K562 (cell line): ENCODE results near the gene PSMD7. TPM values are rescaled to one million over a fixed set of nuclear protein-coding genes. Genes with fewer than 3 reads are reported as not detected.

ENCODE experiments used
- BRCA1 ChIP-seq, 2 experiments: fragments of 450-650 bp in 1 of 2; sonication (generic) in 1 of 2; formaldehyde crosslinking in 1 of 2; IDR thresholded peaks; 2 replicates each; pipeline versions ENCODE4 v1.5.0 to v1.6.1; 2017 to 2020; ENCODE audit warnings: mild to moderate bottlenecking in 1 of 2, missing genetic modification reagents in 1 of 2
- CAMTA2 ChIP-seq: fragments of 250-450 bp; sonication (Bioruptor Pico); conservative IDR thresholded peaks from 2 replicates; pipeline ENCODE4 v1.5.1; 2022
- CBFA2T2 ChIP-seq: fragments of 450-650 bp; conservative IDR thresholded peaks from 2 replicates; pipeline ENCODE4 v1.6.1; 2017; ENCODE audit warnings: mild to moderate bottlenecking
- CHD4 ChIP-seq: fragments of 200-600 bp; sonication (generic); IDR thresholded peaks from 3 replicates; pipeline ENCODE4 v1.6.1; 2012; ENCODE audit warnings: low read depth, mild to moderate bottlenecking, mixed read lengths, low read length, inconsistent platforms; ENCODE audit not compliant: insufficient read depth, insufficient replicate concordance, poor library complexity, severe bottlenecking
- CREBBP ChIP-seq: IDR thresholded peaks from one replicate; pipeline ENCODE4 v1.6.1; 2012; ENCODE audit warnings: low read depth, mild to moderate bottlenecking, control low read depth, inconsistent platforms, low read length
- E2F4 ChIP-seq: sonication (generic); formaldehyde crosslinking; IDR thresholded peaks from 2 replicates; pipeline ENCODE4 v1.8.0; 2022; ENCODE audit warnings: mild to moderate bottlenecking, low read depth, missing genetic modification reagents
- ESRRA ChIP-seq: fragments of 450-650 bp; IDR thresholded peaks from 2 replicates; pipeline ENCODE4 v1.6.1; 2014; ENCODE audit warnings: low read depth, mild to moderate bottlenecking, moderate library complexity, borderline replicate concordance
- EWSR1 ChIP-seq: fragments of 450-650 bp; IDR thresholded peaks from 2 replicates; pipeline ENCODE4 v1.6.1; 2018; ENCODE audit warnings: borderline replicate concordance, mild to moderate bottlenecking, low read depth, moderate library complexity; ENCODE audit not compliant: partially characterized antibody
- FOXP4 ChIP-seq: sonication (generic); formaldehyde crosslinking; IDR thresholded peaks from 2 replicates; pipeline ENCODE4 v1.8.0; 2022; ENCODE audit warnings: mild to moderate bottlenecking, missing genetic modification reagents, borderline replicate concordance
- HMBOX1 ChIP-seq: sonication (generic); IDR thresholded peaks from 2 replicates; pipeline ENCODE4 v1.6.1; 2016
- MAX ChIP-seq: sonication (generic); formaldehyde crosslinking; IDR thresholded peaks from 2 replicates; pipeline ENCODE4 v1.9.0; 2022; ENCODE audit warnings: mild to moderate bottlenecking, missing genetic modification reagents
- MEF2A ChIP-seq: IDR thresholded peaks from 2 replicates; pipeline ENCODE4 v1.6.1; 2011; ENCODE audit warnings: low read depth, mild to moderate bottlenecking, low read length, moderate library complexity; ENCODE audit not compliant: control insufficient read depth
- RBM25 ChIP-seq: fragments of 200-400 bp; formaldehyde crosslinking; IDR thresholded peaks from 2 replicates; pipeline ENCODE4 v1.6.1; 2018; ENCODE audit warnings: low read length, low read depth, moderate library complexity; ENCODE audit not compliant: severe bottlenecking
- SMARCA4 ChIP-seq: fragments of 450-650 bp; IDR thresholded peaks from 2 replicates; pipeline ENCODE4 v1.6.1; 2016
- SOX6 ChIP-seq: fragments of 450-650 bp; IDR thresholded peaks from 2 replicates; pipeline ENCODE4 v1.6.1; 2014; ENCODE audit warnings: mild to moderate bottlenecking
- SREBF2 ChIP-seq: sonication (generic); formaldehyde crosslinking; IDR thresholded peaks from 2 replicates; pipeline ENCODE4 v1.4.0; 2020; ENCODE audit warnings: mild to moderate bottlenecking, missing genetic modification reagents
- STAT5A ChIP-seq: IDR thresholded peaks from 2 replicates; pipeline ENCODE4 v1.6.1; 2012; ENCODE audit warnings: low read length, inconsistent platforms, borderline replicate concordance
- TCF3 ChIP-seq: sonication (generic); formaldehyde crosslinking; IDR thresholded peaks from 2 replicates; pipeline ENCODE4 v1.4.0; 2020; ENCODE audit warnings: mild to moderate bottlenecking, missing genetic modification reagents
- TEAD1 ChIP-seq, 2 experiments: fragments of 450-650 bp in 1 of 2; sonication (generic) in 1 of 2; formaldehyde crosslinking; IDR thresholded peaks; 2 replicates each; pipeline versions ENCODE4 v1.4.0 to v1.8.0; 2020 to 2022; ENCODE audit warnings: mild to moderate bottlenecking in 2 of 2, missing genetic modification reagents in 1 of 2
- ZBTB12 ChIP-seq: fragments of 250-450 bp; sonication (Bioruptor Pico); IDR thresholded peaks from 2 replicates; pipeline ENCODE4 v1.4.0; 2020
- polyA plus RNA-seq, 8 experiments: library from polyadenylated mRNA; depleted of rRNA in 4 of 8; stranded (reverse) in 5 of 8; unstranded in 3 of 8; fragments of >200 nt; fragmentation: Nextera tagmentation in 2 of 8; fragmentation: Illumina TruSeq in 1 of 8; extraction: Ambion mirVana in 2 of 8; extraction: Trizol in 1 of 8; gene quantifications; 2 replicates each; pipeline versions ENCODE4 v1.2.1 to v1.2.3, GENCODE V29; 2011 to 2014; ENCODE audit warnings: inconsistent platforms in 1 of 8, missing spikeins in 1 of 8
- total RNA-seq, 7 experiments: library from RNA; depleted of rRNA in 6 of 7; stranded (reverse); fragments of >200 nt in 6 of 7; fragmentation: Illumina TruSeq in 2 of 7; extraction: Trizol in 2 of 7; gene quantifications; 2 replicates each; pipeline versions ENCODE4 v1.2.1 to v1.2.3, GENCODE V29; 2011 to 2021; ENCODE audit warnings: low replicate concordance in 1 of 7
- TF ChIP-seq, protein P1 (sequence below): fragments of 250-450 bp; sonication (Bioruptor Pico); IDR thresholded peaks from 2 replicates; pipeline ENCODE4 v1.5.0; 2020; ENCODE audit warnings: mild to moderate bottlenecking

PSMD7 gene
- total and polyA plus RNA-seq, 9 of the 15 experiments (the other 6 are each of a cell fraction or from before 2014, with no cell fraction given): 100 to 226 (median 156) TPM

GRCh38 chr16:74280448-74280847 is 16.2 kb upstream of the PSMD7 start (continued):
- TF ChIP-seq EWSR1: no peak
- TF ChIP-seq STAT5A: no peak
- no peak for TF ChIP-seq BRCA1 (IDR thresholded peaks at IDR 0.05)
- no peak for TF ChIP-seq BRCA1 (CRISPR knock-in tag; IDR thresholded peaks at IDR 0.05)
- TF ChIP-seq FOXP4 (CRISPR knock-in tag): no peak
- TF ChIP-seq ESRRA: peak; percentile 64; the same call in 1 of the 2 replicates
- TF ChIP-seq SREBF2 (CRISPR knock-in tag): no peak
- no peak for TF ChIP-seq MAX (CRISPR knock-in tag)
- TF ChIP-seq CREBBP: no peak
- no peak for TF ChIP-seq MEF2A
- TF ChIP-seq TCF3 (CRISPR knock-in tag): peak; percentile 63
- peak; percentile 29; the same call in 1 of the 2 replicates for TF ChIP-seq CBFA2T2
- TF ChIP-seq E2F4 (CRISPR knock-in tag): no peak
- TF ChIP-seq, protein P1, sequence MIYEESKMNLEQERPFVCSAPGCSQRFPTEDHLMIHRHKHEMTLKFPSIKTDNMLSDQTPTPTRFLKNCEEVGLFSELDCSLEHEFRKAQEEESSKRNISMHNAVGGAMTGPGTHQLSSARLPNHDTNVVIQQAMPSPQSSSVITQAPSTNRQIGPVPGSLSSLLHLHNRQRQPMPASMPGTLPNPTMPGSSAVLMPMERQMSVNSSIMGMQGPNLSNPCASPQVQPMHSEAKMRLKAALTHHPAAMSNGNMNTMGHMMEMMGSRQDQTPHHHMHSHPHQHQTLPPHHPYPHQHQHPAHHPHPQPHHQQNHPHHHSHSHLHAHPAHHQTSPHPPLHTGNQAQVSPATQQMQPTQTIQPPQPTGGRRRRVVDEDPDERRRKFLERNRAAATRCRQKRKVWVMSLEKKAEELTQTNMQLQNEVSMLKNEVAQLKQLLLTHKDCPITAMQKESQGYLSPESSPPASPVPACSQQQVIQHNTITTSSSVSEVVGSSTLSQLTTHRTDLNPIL (CRISPR knock-in tag): no peak
- TF ChIP-seq RBM25: no peak
- peak; percentile 59; the same call in 1 of the 2 replicates for TF ChIP-seq SMARCA4
- TF ChIP-seq TEAD1 (CRISPR knock-in tag; IDR thresholded peaks at IDR 0.05): peak in 1 of 2 experiments; percentile 78; a peak in 2 of 4 replicates
- no peak for TF ChIP-seq CAMTA2 (CRISPR knock-in tag)
- TF ChIP-seq HMBOX1: peak; percentile 80
- no peak for TF ChIP-seq ZBTB12 (CRISPR knock-in tag)
- TF ChIP-seq CHD4: no peak
- TF ChIP-seq SOX6: peak; percentile 56; the same call in 1 of the 2 replicates
